Nephron progenitor cell (in vitro differentiated cells): ENCODE results near the gene PLA2G4B.
A peak's percentile ranks its signal among the peaks of the same experiment; 100 is the strongest.

ENCODE experiments used
- DNase-seq: peaks from one replicate; pipeline ENCODE4 v3.0.0; 2021
- H3K27ac Mint-ChIP-seq: 2 replicates; pipeline ENCODE4 v1.8.0; 2021; ENCODE audit warnings: mild to moderate bottlenecking, moderate library complexity, mixed read lengths
- H3K27me3 Mint-ChIP-seq: 2 replicates; pipeline ENCODE4 v1.8.0; 2021; ENCODE audit warnings: mild to moderate bottlenecking, low read depth, mixed read lengths; ENCODE audit not compliant: poor library complexity
- H3K36me3 Mint-ChIP-seq: 2 replicates; pipeline ENCODE4 v1.8.0; 2021; ENCODE audit warnings: low read depth, mixed read lengths
- H3K4me1 Mint-ChIP-seq: 2 replicates; pipeline ENCODE4 v1.8.0; 2021; ENCODE audit warnings: mixed read lengths
- H3K4me3 Mint-ChIP-seq: 2 replicates; pipeline ENCODE4 v1.8.0; 2021; ENCODE audit warnings: mild to moderate bottlenecking, moderate library complexity, mixed read lengths
- H3K9me3 Mint-ChIP-seq: 2 replicates; pipeline ENCODE4 v1.8.0; 2021; ENCODE audit warnings: mild to moderate bottlenecking, moderate library complexity, mixed read lengths
- TF ChIP-seq, protein P1 (sequence below): fragments of 200-600 bp; sonication (generic); IDR thresholded peaks from 2 replicates; pipeline ENCODE4 v1.5.0; 2021; ENCODE audit warnings: antibody characterized with exemption

The PLA2G4B gene

DNA sequence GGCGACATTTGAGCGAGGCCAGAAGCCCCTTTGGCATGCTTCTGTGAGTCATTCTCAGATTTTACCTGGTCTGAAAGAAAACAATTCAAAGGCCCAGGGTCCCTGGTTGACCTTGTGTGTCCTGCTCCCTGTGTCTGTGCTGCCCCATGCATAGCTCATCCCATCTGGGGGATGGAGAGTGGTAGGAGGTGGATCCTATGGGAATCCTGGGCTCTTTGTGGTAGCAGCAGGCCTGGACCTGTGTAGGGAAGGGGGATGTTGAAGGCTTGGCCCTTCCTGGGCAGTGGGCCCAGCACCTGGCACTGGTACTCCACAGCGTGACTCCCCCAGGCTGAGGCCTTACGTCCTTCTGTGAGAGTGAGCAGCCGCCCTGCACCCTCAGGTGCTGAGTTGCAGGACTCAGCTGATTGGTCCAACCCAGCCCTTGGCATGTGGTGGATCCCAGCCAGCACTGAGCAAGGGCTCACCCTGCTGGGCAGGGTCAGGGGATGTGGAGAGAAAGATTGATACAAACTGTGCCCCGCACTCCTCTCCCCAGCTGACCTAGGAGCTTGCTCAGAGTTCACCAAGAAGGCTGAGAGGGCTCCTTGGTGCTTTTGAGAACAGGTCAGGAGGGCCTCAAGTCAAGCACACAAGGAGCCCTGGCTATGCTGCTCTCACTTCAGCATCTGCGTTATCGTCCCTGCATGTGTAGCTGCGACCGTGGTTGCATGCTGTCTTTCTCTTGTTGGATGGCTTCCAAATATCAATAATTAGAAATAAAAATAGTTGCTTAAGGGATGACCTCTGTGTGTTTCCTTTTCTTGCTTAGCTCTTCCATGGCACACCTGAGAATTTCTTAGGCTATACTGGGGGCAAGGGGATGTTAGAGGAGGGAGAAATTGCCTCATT lies 32.1 kb upstream of the PLA2G4B start:
- H3K9me3 Mint-ChIP-seq, result no peaks in the 10 kb centered on the region
- peak overlapping the region; percentile 28 for H3K27ac Mint-ChIP-seq
- H3K27me3 Mint-ChIP-seq, result peaks cover 4% of the 10 kb centered on the region
- H3K4me3 Mint-ChIP-seq, result no peak overlapping the region
- H3K36me3 Mint-ChIP-seq, result no peaks in the 10 kb centered on the region
- DNase-seq, result no peak
- TF ChIP-seq, protein P1, sequence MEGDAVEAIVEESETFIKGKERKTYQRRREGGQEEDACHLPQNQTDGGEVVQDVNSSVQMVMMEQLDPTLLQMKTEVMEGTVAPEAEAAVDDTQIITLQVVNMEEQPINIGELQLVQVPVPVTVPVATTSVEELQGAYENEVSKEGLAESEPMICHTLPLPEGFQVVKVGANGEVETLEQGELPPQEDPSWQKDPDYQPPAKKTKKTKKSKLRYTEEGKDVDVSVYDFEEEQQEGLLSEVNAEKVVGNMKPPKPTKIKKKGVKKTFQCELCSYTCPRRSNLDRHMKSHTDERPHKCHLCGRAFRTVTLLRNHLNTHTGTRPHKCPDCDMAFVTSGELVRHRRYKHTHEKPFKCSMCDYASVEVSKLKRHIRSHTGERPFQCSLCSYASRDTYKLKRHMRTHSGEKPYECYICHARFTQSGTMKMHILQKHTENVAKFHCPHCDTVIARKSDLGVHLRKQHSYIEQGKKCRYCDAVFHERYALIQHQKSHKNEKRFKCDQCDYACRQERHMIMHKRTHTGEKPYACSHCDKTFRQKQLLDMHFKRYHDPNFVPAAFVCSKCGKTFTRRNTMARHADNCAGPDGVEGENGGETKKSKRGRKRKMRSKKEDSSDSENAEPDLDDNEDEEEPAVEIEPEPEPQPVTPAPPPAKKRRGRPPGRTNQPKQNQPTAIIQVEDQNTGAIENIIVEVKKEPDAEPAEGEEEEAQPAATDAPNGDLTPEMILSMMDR, result no peak
- H3K4me1 Mint-ChIP-seq, result peaks cover 21% of the 10 kb centered on the region

DNA sequence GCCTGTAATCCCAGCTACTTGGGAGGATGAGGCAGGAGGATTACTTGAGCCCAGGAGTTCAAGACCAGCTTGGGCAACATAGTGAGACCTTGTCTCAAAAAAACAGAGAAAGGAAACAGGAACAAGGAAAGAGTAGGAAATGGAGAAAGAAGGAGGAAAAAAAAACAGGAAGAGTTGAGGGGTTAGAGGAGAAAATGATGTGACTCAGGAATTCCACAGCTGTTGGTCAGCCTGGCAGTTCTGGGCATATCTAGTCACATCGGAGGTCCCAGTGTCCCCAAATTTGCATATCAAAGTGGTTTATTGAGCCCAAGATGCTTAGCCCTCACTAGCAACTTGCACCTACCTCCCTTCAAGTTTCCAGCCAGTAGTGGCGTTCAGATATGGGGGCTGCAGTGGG lies 29.5 kb upstream of the PLA2G4B start:
- Mint-ChIP-seq H3K27me3 (peaks cover 7% of the 10 kb centered on the region), H3K36me3 (no peaks in the 10 kb centered on the region), H3K9me3 (no peaks in the 10 kb centered on the region), H3K4me1 (peaks cover 24% of the 10 kb centered on the region), H3K27ac (peak overlapping the region; percentile 29), H3K4me3 (no peak overlapping the region)
- TF ChIP-seq, protein P1, result no peak
- DNase-seq, result no peak

DNA sequence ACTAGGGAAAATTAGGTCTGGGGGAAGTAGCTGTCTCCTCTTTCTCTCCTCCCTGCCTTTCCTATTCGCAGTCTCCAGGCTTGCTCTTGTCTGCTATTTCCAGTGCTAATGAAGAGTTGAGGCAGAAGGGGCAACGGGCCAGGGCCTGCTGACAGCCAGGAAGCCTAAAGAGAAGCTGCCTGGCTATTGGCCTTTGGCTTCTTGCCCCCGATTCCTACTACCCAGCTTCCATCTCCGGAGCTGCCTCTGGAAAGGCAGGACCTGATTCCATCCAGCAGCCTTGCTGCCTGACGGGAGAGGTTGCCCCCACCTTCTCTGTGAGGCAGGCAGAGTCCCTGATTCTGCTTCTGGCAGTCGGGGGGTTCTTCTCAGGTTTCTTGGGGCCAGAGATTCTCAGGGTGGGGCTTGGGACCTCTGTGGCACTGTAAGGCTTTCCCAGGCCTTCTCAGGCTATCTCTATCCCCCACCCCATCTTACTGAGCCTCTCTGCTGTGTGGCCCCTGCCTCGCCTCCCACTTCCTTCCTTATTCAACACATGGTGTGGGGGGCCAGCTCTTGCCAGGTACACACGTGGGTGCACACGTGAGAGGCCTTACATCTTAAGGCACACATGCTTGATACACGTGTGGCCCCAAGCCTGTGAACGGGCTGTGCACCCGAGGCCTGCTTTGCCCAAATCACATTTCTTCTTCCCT lies 29.0 kb upstream of the PLA2G4B start:
- peaks cover 19% of the 10 kb centered on the region for H3K4me1 Mint-ChIP-seq
- no peak overlapping the region for H3K4me3 Mint-ChIP-seq
- DNase-seq, result no peak
- H3K27ac Mint-ChIP-seq, result peak overlapping the region; percentile 29
- H3K9me3 Mint-ChIP-seq, result no peaks in the 10 kb centered on the region
- no peaks in the 10 kb centered on the region for H3K36me3 Mint-ChIP-seq
- peaks cover 7% of the 10 kb centered on the region for H3K27me3 Mint-ChIP-seq
- TF ChIP-seq, protein P1, result no peak

DNA sequence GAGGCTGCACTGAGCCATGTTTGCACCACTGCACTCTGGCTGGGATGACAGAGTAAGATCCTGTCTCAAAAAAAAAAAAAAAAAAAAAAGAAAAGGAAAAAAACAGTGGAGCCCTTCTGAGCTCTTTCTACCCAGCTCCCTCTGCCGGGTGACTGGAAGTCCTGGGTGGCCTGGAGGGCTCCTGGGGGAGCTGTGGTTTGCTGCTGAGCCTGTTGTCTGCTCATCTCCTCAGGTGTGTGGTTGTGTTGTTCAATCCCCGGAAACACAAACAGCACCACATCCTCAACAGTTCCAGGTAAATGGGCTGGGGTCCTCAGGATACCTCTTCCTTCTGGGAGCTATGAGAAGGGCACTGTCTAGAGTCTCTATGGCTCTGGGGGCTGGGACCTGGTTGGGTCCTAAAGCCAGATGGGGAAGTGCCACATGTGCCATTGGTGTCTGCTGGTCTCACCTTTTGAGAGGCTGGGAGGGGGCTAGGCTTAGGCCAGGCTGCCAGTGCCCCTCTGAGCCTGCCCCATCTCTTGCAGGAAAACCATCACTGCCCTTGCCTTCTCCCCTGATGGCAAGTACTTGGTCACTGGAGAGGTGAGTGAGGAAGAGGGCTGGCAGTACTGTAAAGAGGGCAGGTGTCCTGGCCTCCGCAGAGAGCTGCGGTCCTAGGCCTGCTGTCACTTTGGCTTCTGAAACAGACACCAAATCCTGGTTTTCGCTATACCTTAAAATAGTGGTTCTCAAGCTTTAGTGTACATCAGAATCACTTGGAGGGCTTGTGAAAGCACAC lies 27.8 kb upstream of the PLA2G4B start:
- DNase-seq, result no peak
- Mint-ChIP-seq H3K4me3 (no peak overlapping the region), H3K4me1 (peaks cover 12% of the 10 kb centered on the region), H3K36me3 (no peaks in the 10 kb centered on the region), H3K27me3 (peaks cover 7% of the 10 kb centered on the region), H3K27ac (no peak overlapping the region), H3K9me3 (no peaks in the 10 kb centered on the region)
- TF ChIP-seq, protein P1, result no peak

DNA sequence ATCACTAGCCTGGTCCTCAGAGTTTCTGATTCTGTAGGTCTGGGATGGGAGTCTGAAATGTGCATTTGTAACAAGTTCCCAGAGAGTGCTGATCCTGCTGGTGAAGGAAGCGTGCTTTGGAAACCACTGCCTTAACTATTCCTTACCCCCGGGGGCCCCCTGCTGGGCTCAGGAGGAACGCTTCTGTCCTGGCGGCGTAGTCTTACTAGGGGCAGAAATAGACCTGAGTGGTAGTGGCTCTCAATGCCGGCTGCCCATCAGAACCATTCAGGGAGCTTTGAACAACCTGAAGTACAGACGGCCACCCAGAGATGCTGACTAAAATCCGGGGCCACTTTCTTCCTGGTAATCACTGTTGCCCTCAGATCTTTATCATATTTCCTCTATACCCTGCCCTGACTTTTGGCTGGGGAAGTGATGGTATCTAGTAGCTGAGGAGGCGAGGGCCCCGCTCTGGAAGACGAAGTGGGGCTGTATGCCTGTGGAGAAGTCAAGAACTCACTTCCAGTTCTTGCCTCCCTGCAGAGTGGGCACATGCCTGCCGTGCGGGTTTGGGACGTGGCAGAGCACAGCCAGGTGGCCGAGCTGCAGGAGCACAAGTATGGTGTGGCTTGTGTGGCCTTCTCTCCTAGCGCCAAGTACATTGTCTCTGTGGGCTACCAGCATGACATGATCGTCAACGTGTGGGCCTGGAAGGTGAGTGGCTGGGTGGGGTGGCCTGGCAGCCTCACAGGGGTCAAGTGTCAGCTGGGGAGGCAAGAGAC lies 27.0 kb upstream of the PLA2G4B start:
- TF ChIP-seq, protein P1, result peak; percentile 89
- Mint-ChIP-seq H3K36me3 (no peaks in the 10 kb centered on the region), H3K27ac (no peak overlapping the region), H3K27me3 (peaks cover 3% of the 10 kb centered on the region), H3K4me1 (peaks cover 8% of the 10 kb centered on the region), H3K4me3 (no peak overlapping the region), H3K9me3 (no peaks in the 10 kb centered on the region)
- DNase-seq, result peak; percentile 87
